ENCODE data around the gene CD300LF. TPM values are rescaled to one million over a fixed set of nuclear protein-coding genes. Genes with fewer than 3 reads are reported as not detected.

Gene CD300LF
- total and polyA plus RNA-seq, 9 of the 15 experiments (the other 6 are each of a cell fraction or from before 2014, with no cell fraction given), result not detected

- FAIRE-seq, result no peak
- POLR2A ChIA-PET, result interaction anchor here (0.8 to 1.1 kb wide), 2 partner anchors 11 kb away, joined by 3 to 4 read pairs; no protein-coding TSS in a partner anchor
These were observed 12.4 kb upstream of the CD300LF start for GRCh38 chr17:74725111-74725510.

More at GRCh38 chr17:74725111-74725510, 12.4 kb upstream of the CD300LF start:
- TF ChIP-seq CREB3 (tag; conservative IDR thresholded peaks at IDR 0.05; ENCODE audit: low read depth) (no peak), PTTG1 (tag; IDR thresholded peaks at IDR 0.05; ENCODE audit: low read depth) (no peak), MIER1 (IDR thresholded peaks at IDR 0.05; ENCODE audit: low read depth) (no peak), ATF3 (IDR thresholded peaks at IDR 0.05) (no peak), ATF3 (CRISPR knock-in tag; conservative IDR thresholded peaks at IDR 0.05) (no peak), ZBTB17 (CRISPR knock-in tag; IDR thresholded peaks at IDR 0.05) (no peak), JUN (IDR thresholded peaks at IDR 0.05; ENCODE audit: borderline replicate concordance, low read depth, low read length) (no peak), JUN (CRISPR knock-in tag; IDR thresholded peaks at IDR 0.05; ENCODE audit: borderline replicate concordance) (no peak), SRSF3 (IDR thresholded peaks at IDR 0.05; ENCODE audit: insufficient read depth, low read length) (no peak), PCBP2 (IDR thresholded peaks at IDR 0.05; ENCODE audit: low read depth, low read length, poor library complexity, severe bottlenecking) (no peak)
- Histone ChIP-seq H3K79me2 (ENCODE audit: control insufficient read depth, insufficient read depth, low read length) (no peaks in the 10 kb centered on the region), H2AFZ (ENCODE audit: low read depth, low read length) (no peak overlapping the region), H3K27me3 (ENCODE audit: control insufficient read depth in 2 of 2, insufficient read depth in 2 of 2, low read length in 2 of 2) (peaks cover 7 to 30% of the 10 kb centered on the region in 2 experiments; a peak in 4 of 5 replicates), H3K36me3 (ENCODE audit: control insufficient read depth, insufficient read depth, low read length) (no peaks in the 10 kb centered on the region), H3K9me3 (replicated peaks; ENCODE audit: control insufficient read depth, insufficient read depth, low read depth, low read length) (peaks cover 9% of the 10 kb centered on the region; the same call in 1 of the 2 replicates), H3K4me3 (no peak overlapping the region), H3K9ac (ENCODE audit: insufficient read depth in 1 of 2, low read depth in 2 of 2, low read length in 2 of 2) (no peak overlapping the region), H3K4me1 (replicated peaks in 1 of 2; ENCODE audit: control insufficient read depth in 2 of 2, insufficient read depth in 2 of 2, low read length in 2 of 2) (no peaks in the 10 kb centered on the region), H3K9me1 (ENCODE audit: control insufficient read depth, insufficient read depth, low read length) (no peaks in the 10 kb centered on the region), H3K4me2 (ENCODE audit: insufficient read depth, low read length) (no peak overlapping the region), H4K20me1 (replicated peaks; ENCODE audit: control insufficient read depth, insufficient read depth, low read length) (no peaks in the 10 kb centered on the region), H3K27ac (ENCODE audit: extremely low read depth, low read depth, low read length) (no peak overlapping the region)
- ATAC-seq, result no peak
- CTCF ChIA-PET (ENCODE audit: low intra/inter-chr PET ratio), result no interaction called here
- no TSS peak for BruUV-seq (replicated peaks)
- no peak for DNase-seq (ENCODE audit: extremely low read depth in 1 of 4, low spot score in 3 of 4)
- intact Hi-C loops (cut with micrococcal nuclease), result no loop called here
- 0% methylated on average over 3 of the region's 3 CpGs for WGBS (ENCODE audit: insufficient coverage, low coverage, missing lambda C conversion rate)
- in situ Hi-C loops (cut with MboI), result no loop called here

All from K562 (cell line).